ENCODE results near the gene SH3YL1.
A peak's percentile ranks its signal among the peaks of the same experiment; 100 is the strongest.
"Not testable (repeated sequence)": the region's sequence is repeated elsewhere in the genome, so short reads cannot be mapped to it uniquely, and the experiment has no call there.

The SH3YL1 gene

GRCh38 chr2:185221-185620, 78.6 kb downstream of the SH3YL1 start:
- H3K27me3 ChIP-seq (ENCODE audit: control insufficient read depth in 1 of 2, insufficient read depth in 2 of 2, low read length in 2 of 2) = no peaks in the 10 kb centered on the region
- H3K36me3 ChIP-seq (ENCODE audit: insufficient read depth, low read length) = no peaks in the 10 kb centered on the region
- H3K9me3 ChIP-seq (ENCODE audit: low read length) = no peaks in the 10 kb centered on the region
- H3K9ac ChIP-seq (ENCODE audit: low read length) = no peak overlapping the region
- H3K4me3 ChIP-seq (ENCODE audit: low read depth in 1 of 2, low read length in 2 of 2) = no peak overlapping the region
- no peaks in the 10 kb centered on the region for H3K4me1 ChIP-seq (ENCODE audit: insufficient read depth, low read length)
- H3K27ac ChIP-seq (ENCODE audit: low read depth, low read length) = no peak overlapping the region

GRCh38 chr2:184695-185094, 79.1 kb downstream of the SH3YL1 start:
- Histone ChIP-seq H3K9ac (ENCODE audit: low read length) (no peak overlapping the region), H3K27ac (ENCODE audit: low read depth, low read length) (no peak overlapping the region), H3K27me3 (ENCODE audit: control insufficient read depth in 1 of 2, insufficient read depth in 2 of 2, low read length in 2 of 2) (no peaks in the 10 kb centered on the region), H3K4me3 (ENCODE audit: low read depth in 1 of 2, low read length in 2 of 2) (no peak overlapping the region), H3K4me1 (ENCODE audit: insufficient read depth, low read length) (no peaks in the 10 kb centered on the region), H3K9me3 (ENCODE audit: low read length) (no peaks in the 10 kb centered on the region), H3K36me3 (ENCODE audit: insufficient read depth, low read length) (no peaks in the 10 kb centered on the region)

GRCh38 chr2:182509-183122, 81.2 kb downstream of the SH3YL1 start:
- H3K36me3 ChIP-seq (ENCODE audit: insufficient read depth, low read length) = no peaks in the 10 kb centered on the region
- H3K9ac ChIP-seq (ENCODE audit: low read length) = no peak overlapping the region
- no peak overlapping the region for H3K4me3 ChIP-seq (ENCODE audit: low read depth in 1 of 2, low read length in 2 of 2)
- no peak overlapping the region for H3K27ac ChIP-seq (ENCODE audit: low read depth, low read length)
- no peaks in the 10 kb centered on the region for H3K27me3 ChIP-seq (ENCODE audit: control insufficient read depth in 1 of 2, insufficient read depth in 2 of 2, low read length in 2 of 2)
- H3K9me3 ChIP-seq (ENCODE audit: low read length) = no peaks in the 10 kb centered on the region
- no peaks in the 10 kb centered on the region for H3K4me1 ChIP-seq (ENCODE audit: insufficient read depth, low read length)

- H3K36me3 ChIP-seq (ENCODE audit: insufficient read depth, low read length) = no peaks in the 10 kb centered on the region
- no peak overlapping the region for H3K9ac ChIP-seq (ENCODE audit: low read length)
- H3K4me3 ChIP-seq (ENCODE audit: low read depth in 1 of 2, low read length in 2 of 2) = no peak overlapping the region
- no peaks in the 10 kb centered on the region for H3K9me3 ChIP-seq (ENCODE audit: low read length)
- no peak overlapping the region for H3K27ac ChIP-seq (ENCODE audit: low read depth, low read length)
- H3K4me1 ChIP-seq (ENCODE audit: insufficient read depth, low read length) = peaks cover 19% of the 10 kb centered on the region
- no peaks in the 10 kb centered on the region for H3K27me3 ChIP-seq (ENCODE audit: control insufficient read depth in 1 of 2, insufficient read depth in 2 of 2, low read length in 2 of 2)
Measured at GRCh38 chr2:180311-180710, 83.5 kb downstream of the SH3YL1 start.

GRCh38 chr2:179886-180285, 83.9 kb downstream of the SH3YL1 start:
- Histone ChIP-seq H3K9ac (ENCODE audit: low read length) (no peak overlapping the region), H3K4me1 (ENCODE audit: insufficient read depth, low read length) (peaks cover 19% of the 10 kb centered on the region), H3K27me3 (ENCODE audit: control insufficient read depth in 1 of 2, insufficient read depth in 2 of 2, low read length in 2 of 2) (no peaks in the 10 kb centered on the region), H3K4me3 (ENCODE audit: low read depth in 1 of 2, low read length in 2 of 2) (no peak overlapping the region), H3K27ac (ENCODE audit: low read depth, low read length) (no peak overlapping the region), H3K36me3 (ENCODE audit: insufficient read depth, low read length) (no peaks in the 10 kb centered on the region), H3K9me3 (ENCODE audit: low read length) (no peaks in the 10 kb centered on the region)

- Histone ChIP-seq H3K9me3 (ENCODE audit: low read length) (no peaks in the 10 kb centered on the region), H3K4me3 (ENCODE audit: low read depth in 1 of 2, low read length in 2 of 2) (no peak overlapping the region), H3K9ac (ENCODE audit: low read length) (no peak overlapping the region), H3K36me3 (ENCODE audit: insufficient read depth, low read length) (no peaks in the 10 kb centered on the region), H3K4me1 (ENCODE audit: insufficient read depth, low read length) (peaks cover 19% of the 10 kb centered on the region), H3K27ac (ENCODE audit: low read depth, low read length) (no peak overlapping the region), H3K27me3 (ENCODE audit: control insufficient read depth in 1 of 2, insufficient read depth in 2 of 2, low read length in 2 of 2) (no peaks in the 10 kb centered on the region)
Measured at GRCh38 chr2:177733-178132, 86.1 kb downstream of the SH3YL1 start.

GRCh38 chr2:176917-177316, 86.9 kb downstream of the SH3YL1 start:
- Histone ChIP-seq H3K9me3 (ENCODE audit: low read length) (no peaks in the 10 kb centered on the region), H3K4me3 (ENCODE audit: low read depth in 1 of 2, low read length in 2 of 2) (no peak overlapping the region), H3K27ac (ENCODE audit: low read depth, low read length) (no peak overlapping the region), H3K4me1 (ENCODE audit: insufficient read depth, low read length) (peaks cover 19% of the 10 kb centered on the region), H3K36me3 (ENCODE audit: insufficient read depth, low read length) (no peaks in the 10 kb centered on the region), H3K27me3 (ENCODE audit: control insufficient read depth in 1 of 2, insufficient read depth in 2 of 2, low read length in 2 of 2) (no peaks in the 10 kb centered on the region), H3K9ac (ENCODE audit: low read length) (no peak overlapping the region)

GRCh38 chr2:175880-176820, 87.7 kb downstream of the SH3YL1 start:
- Histone ChIP-seq H3K27me3 (ENCODE audit: control insufficient read depth in 1 of 2, insufficient read depth in 2 of 2, low read length in 2 of 2) (no peaks in the 10 kb centered on the region), H3K4me3 (ENCODE audit: low read depth in 1 of 2, low read length in 2 of 2) (peak overlapping the region in 1 of 2 donors; percentile 36), H3K4me1 (ENCODE audit: insufficient read depth, low read length) (peaks cover 19% of the 10 kb centered on the region), H3K9ac (ENCODE audit: low read length) (no peak overlapping the region), H3K9me3 (ENCODE audit: low read length) (no peaks in the 10 kb centered on the region), H3K27ac (ENCODE audit: low read depth, low read length) (peak overlapping the region; percentile 52), H3K36me3 (ENCODE audit: insufficient read depth, low read length) (no peaks in the 10 kb centered on the region)

- Histone ChIP-seq H3K4me1 (ENCODE audit: insufficient read depth, low read length) (peaks cover 19% of the 10 kb centered on the region), H3K27ac (ENCODE audit: low read depth, low read length) (peak overlapping the region; percentile 52), H3K27me3 (ENCODE audit: control insufficient read depth in 1 of 2, insufficient read depth in 2 of 2, low read length in 2 of 2) (no peaks in the 10 kb centered on the region), H3K9ac (ENCODE audit: low read length) (no peak overlapping the region), H3K36me3 (ENCODE audit: insufficient read depth, low read length) (no peaks in the 10 kb centered on the region), H3K4me3 (ENCODE audit: low read depth in 1 of 2, low read length in 2 of 2) (peak overlapping the region in 1 of 2 donors; percentile 36), H3K9me3 (ENCODE audit: low read length) (no peaks in the 10 kb centered on the region)
Measured at GRCh38 chr2:175161-175786, 88.6 kb downstream of the SH3YL1 start.

- H3K9me3 ChIP-seq (ENCODE audit: low read length); H3K27ac ChIP-seq (ENCODE audit: low read depth, low read length); H3K36me3 ChIP-seq (ENCODE audit: insufficient read depth, low read length); H3K9ac ChIP-seq (ENCODE audit: low read length); H3K27me3 ChIP-seq (ENCODE audit: control insufficient read depth in 1 of 2, insufficient read depth in 2 of 2, low read length in 2 of 2); H3K4me3 ChIP-seq (ENCODE audit: low read depth in 1 of 2, low read length in 2 of 2): not testable (repeated sequence)
- H3K4me1 ChIP-seq (ENCODE audit: insufficient read depth, low read length) = peaks cover 18% of the 10 kb centered on the region
Measured at GRCh38 chr2:172120-172519, 91.7 kb downstream of the SH3YL1 start.

- H3K36me3 ChIP-seq (ENCODE audit: insufficient read depth, low read length) = no peaks in the 10 kb centered on the region
- H3K9ac ChIP-seq (ENCODE audit: low read length) = no peak overlapping the region
- no peak overlapping the region for H3K4me3 ChIP-seq (ENCODE audit: low read depth in 1 of 2, low read length in 2 of 2)
- no peaks in the 10 kb centered on the region for H3K9me3 ChIP-seq (ENCODE audit: low read length)
- H3K27ac ChIP-seq (ENCODE audit: low read depth, low read length) = no peak overlapping the region
- H3K4me1 ChIP-seq (ENCODE audit: insufficient read depth, low read length) = no peaks in the 10 kb centered on the region
- H3K27me3 ChIP-seq (ENCODE audit: control insufficient read depth in 1 of 2, insufficient read depth in 2 of 2, low read length in 2 of 2) = no peaks in the 10 kb centered on the region
Measured at GRCh38 chr2:169741-170140, 94.1 kb downstream of the SH3YL1 start.

All from muscle layer of colon (tissue), 2 donors.